HG02798 (cell line): Measurements from ENCODE around the gene NUDT4.

Experiments
- ATAC-seq: cut with Tn5 transposase; IDR thresholded peaks from one replicate; pipeline ENCODE4 v1.9.1; 2021; ENCODE audit warnings: mild to moderate bottlenecking; ENCODE audit not compliant: unreplicated experiment, poor library complexity

NUDT4 gene

DNA sequence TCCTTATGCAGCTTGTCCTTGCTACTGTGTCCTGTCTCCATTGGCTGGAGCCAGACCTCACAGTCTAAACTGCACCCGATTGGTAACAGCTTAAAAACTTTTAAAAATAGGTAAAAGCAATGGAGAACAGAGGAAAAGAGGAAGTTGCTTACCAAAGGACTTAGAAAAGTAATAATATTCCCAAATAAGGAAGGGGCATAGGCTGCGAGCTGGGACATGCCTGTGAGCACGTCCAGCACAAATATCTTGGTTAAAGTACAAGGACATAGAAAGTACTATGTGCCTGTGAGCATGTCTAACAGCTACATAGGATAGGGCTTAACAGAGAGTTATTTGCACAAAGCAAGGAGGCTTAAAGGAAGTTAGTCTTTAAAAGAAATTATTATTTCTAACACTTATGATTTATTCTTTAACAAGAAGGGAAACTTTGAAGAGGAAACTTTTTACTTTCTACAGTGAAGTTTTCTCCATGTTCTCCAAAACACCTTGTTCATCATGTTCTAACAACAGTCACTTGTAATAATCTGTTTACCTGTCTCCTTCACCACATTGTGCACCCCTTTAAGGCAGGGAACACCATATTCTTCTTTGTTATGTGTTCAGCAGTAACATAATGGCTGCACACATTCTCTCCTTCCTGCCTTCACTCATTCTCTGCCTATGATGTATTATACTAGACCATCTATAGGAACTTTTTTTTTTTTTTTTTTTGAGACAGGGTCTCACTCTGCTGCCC lies 73.9 kb downstream of the NUDT4 start:
- ATAC-seq = no peak

GRCh38 chr12:93453633-93454032 lies 75.9 kb downstream of the NUDT4 start:
- no peak for ATAC-seq

GRCh38 chr12:93456077-93456476 lies 78.4 kb downstream of the NUDT4 start:
- no peak for ATAC-seq
